Heart right ventricle (tissue), 16 donors: ENCODE results near the gene FHL5. TPM values are rescaled to one million over a fixed set of nuclear protein-coding genes. Genes with fewer than 3 reads are reported as not detected.

Source experiments
- ATAC-seq, 8 donors: fragments of 200-7000 bp; cut with Tn5 transposase; one replicate each; pipeline ENCODE4 v1.9.1; 2020; ENCODE audit warnings: mild to moderate bottlenecking in 8 of 8, moderate library complexity in 8 of 8, moderate number of reproducible peaks in 1 of 8
- DNase-seq, 2 donors: peaks; one replicate each; pipeline ENCODE4 v3.0.0-alpha.2; 2020
- H3K27ac ChIP-seq, 10 donors: fragments of 200-600 bp; sonication (generic) in 2 of 10; one replicate each; pipeline versions ENCODE4 v1.5.0 to v1.8.0; 2020 to 2022; ENCODE audit warnings: mild to moderate bottlenecking in 3 of 10
- H3K27me3 ChIP-seq, 7 donors: fragments of 200-600 bp; one replicate each; pipeline ENCODE4 v1.8.0; 2021 to 2022; ENCODE audit warnings: mild to moderate bottlenecking in 2 of 7
- H3K36me3 ChIP-seq, 9 donors: fragments of 200-600 bp; sonication (generic) in 1 of 9; one replicate each; pipeline versions ENCODE4 v1.5.0 to v1.8.0; 2020 to 2022; ENCODE audit warnings: mild to moderate bottlenecking in 2 of 9
- H3K4me1 ChIP-seq, 9 donors: fragments of 200-600 bp; sonication (generic) in 1 of 9; one replicate each; pipeline versions ENCODE4 v1.5.0 to v1.8.0; 2020 to 2022; ENCODE audit warnings: mild to moderate bottlenecking in 4 of 9
- H3K4me3 ChIP-seq, 10 donors: fragments of 200-600 bp; sonication (generic) in 2 of 10; one replicate each; pipeline versions ENCODE4 v1.5.0 to v1.8.0; 2020 to 2022; ENCODE audit warnings: mild to moderate bottlenecking in 7 of 10, moderate library complexity in 2 of 10
- H3K9me3 ChIP-seq, 11 donors: fragments of 200-600 bp in 10 of 11; sonication (generic) in 2 of 11; one replicate each; pipeline versions ENCODE4 v1.5.0 to v1.8.0; 2013 to 2022; ENCODE audit warnings: mild to moderate bottlenecking in 2 of 11, control low read depth in 1 of 11, moderate library complexity in 1 of 11
- WGBS, 2 donors: extraction: QIAGEN DNeasy Blood & Tissue Kit; methylation state at CpG; one replicate each; pipeline ENCODE4 v1.1.7; 2013; ENCODE audit warnings: inconsistent platforms in 1 of 2; 5-methylcytosine and 5-hydroxymethylcytosine counted together
- intact Hi-C, 10 donors: fragments of 100-400 bp; cut with DNase I; formaldehyde crosslinking; loops; one replicate each; pipeline versions ENCODE4 v1.11.1 to v1.14.2; 2022
- polyA plus RNA-seq, 2 donors: library from polyadenylated mRNA; stranded (reverse); fragments of 200-250 nt; gene quantifications; one replicate each; pipeline ENCODE4 v1.2.3, GENCODE V29; 2013
- total RNA-seq, 10 donors: library from RNA; stranded (reverse); fragmentation: NEBNext Ultra II Directional in 3 of 10; extraction: Animal tissue kit (Norgen Biotek cat#: 25700) in 3 of 10; gene quantifications; one replicate each; pipeline versions ENCODE4 v1.2.1 to v1.2.4, GENCODE V29; 2021 to 2023
- TF ChIP-seq, protein P1 (sequence below), 9 donors: fragments of 200-600 bp; sonication (generic) in 2 of 9; IDR thresholded peaks; one replicate each; pipeline versions ENCODE4 v1.5.0 to v1.8.0; 2021 to 2022; ENCODE audit warnings: antibody characterized with exemption in 9 of 9, mild to moderate bottlenecking in 5 of 9, moderate library complexity in 1 of 9
- donor health status: Arrhythmogenic right ventricular cardiomyopathy.
- donor health status: ischemic (EF 13 %, LVEDD 7.1; RV severe dilation, severe dysfunction).
- donor health status: healthy with polysubstance abuse.
- donor health status: DM: no; HTN: yes; CAD: no.
- donor health status: DM: no; HTN: no; CAD: no.
- donor health status: ischemic (EF 25% LVEDD 6.9; RV normal size, moderate dysfunction).
- donor health status: ischemic (EF 25% LVEDD 5.7; RV mildly dilated, moderate dysfunction).
- donor health status: healthy.
- donor health status: DM: yes; HTN: yes; CAD: no.
- donor health status: Ischemic cardiomyopathy.
- donor health status: ischemic (EF 35%, LVEDD 5.7; RV mildly dilated, moderate dysfunction).
- donor health status: nonischemic (EF 11% LVEDD 7.7; RV severe dilation, severe dysfunction).
- donor health status: DM: yes; HTN: yes; CAD: no.
- donor health status: PGD.
- donor health status: ischemic (EF 29% LVEDD 5.4; RV normal size, mild dysfunction).
- donor health status: nonischemic (EF 23%, LVEDD 6.1; RV moderate dilation, normal function).

FHL5 gene
- total and polyA plus RNA-seq, 12 donors: 1.2 to 11.8 (median 3.4) TPM

DNA sequence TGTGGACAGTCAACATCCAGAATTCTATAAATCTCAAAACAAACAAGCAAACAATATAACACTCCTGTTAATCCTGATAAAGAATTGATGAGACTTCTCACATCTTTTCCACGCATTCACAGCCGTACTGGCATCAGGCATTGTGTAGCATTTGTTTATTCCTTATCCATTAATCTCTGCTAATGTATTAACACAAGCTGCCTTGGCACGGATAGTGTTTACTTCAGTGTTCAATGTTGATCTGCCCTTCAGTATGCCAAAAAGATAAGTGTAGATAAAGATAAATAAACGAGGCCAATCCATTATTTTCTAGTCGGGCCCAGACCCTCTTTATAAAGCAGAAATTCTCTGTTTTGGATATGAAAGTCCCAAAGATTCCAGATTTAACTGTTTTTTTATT is 25.2 kb upstream of the FHL5 start:
- DNase-seq (no peak), ATAC-seq (no peak)
- no peak overlapping the region for H3K27ac ChIP-seq
- 80 to 84% methylated on average over 5 of the region's 5 CpGs for WGBS, 2 donors
- no peaks in the 10 kb centered on the region for H3K4me1 ChIP-seq
- H3K9me3 ChIP-seq: no peaks in the 10 kb centered on the region
- H3K27me3 ChIP-seq: no peaks in the 10 kb centered on the region
- intact Hi-C loops: loop anchor here in 1 of 10 donors (10.0 kb wide), 1 partner anchor 357 kb away; the partner anchor contains the start of gene NDUFAF4
- H3K36me3 ChIP-seq: peaks cover 0 to 100% (median 36%) of the 10 kb centered on the region in 9 donors
- H3K4me3 ChIP-seq: no peak overlapping the region
- TF ChIP-seq, protein P1, sequence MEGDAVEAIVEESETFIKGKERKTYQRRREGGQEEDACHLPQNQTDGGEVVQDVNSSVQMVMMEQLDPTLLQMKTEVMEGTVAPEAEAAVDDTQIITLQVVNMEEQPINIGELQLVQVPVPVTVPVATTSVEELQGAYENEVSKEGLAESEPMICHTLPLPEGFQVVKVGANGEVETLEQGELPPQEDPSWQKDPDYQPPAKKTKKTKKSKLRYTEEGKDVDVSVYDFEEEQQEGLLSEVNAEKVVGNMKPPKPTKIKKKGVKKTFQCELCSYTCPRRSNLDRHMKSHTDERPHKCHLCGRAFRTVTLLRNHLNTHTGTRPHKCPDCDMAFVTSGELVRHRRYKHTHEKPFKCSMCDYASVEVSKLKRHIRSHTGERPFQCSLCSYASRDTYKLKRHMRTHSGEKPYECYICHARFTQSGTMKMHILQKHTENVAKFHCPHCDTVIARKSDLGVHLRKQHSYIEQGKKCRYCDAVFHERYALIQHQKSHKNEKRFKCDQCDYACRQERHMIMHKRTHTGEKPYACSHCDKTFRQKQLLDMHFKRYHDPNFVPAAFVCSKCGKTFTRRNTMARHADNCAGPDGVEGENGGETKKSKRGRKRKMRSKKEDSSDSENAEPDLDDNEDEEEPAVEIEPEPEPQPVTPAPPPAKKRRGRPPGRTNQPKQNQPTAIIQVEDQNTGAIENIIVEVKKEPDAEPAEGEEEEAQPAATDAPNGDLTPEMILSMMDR (IDR thresholded peaks at IDR 0.05): no peak

DNA sequence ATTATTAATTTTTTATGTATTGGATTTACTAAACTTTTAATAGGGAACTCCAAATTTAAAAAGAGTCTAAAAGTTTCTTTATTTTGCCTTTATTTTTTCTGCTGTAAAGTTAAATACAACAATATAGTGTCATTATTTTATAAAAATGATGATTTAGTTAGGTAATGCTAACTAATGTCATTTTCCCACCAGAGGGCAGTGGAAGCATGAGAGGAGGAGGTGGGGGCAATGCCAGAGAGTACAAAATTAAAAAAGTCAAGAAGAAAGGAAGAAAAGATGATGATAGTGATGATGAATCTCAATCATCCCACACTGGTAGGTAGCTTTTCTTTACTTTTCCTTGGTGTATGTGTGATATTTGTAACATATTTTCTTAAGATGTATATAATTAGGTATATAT is 20.2 kb upstream of the FHL5 start:
- TF ChIP-seq, protein P1 (IDR thresholded peaks at IDR 0.05): peak in 8 of 9 donors; percentile 8 to 55 (median 33)
- intact Hi-C loops: loop anchor here in 2 of 10 donors (5.0 to 10.0 kb wide), 3 partner anchors 220 to 512 kb away; no protein-coding TSS in a partner anchor
- Histone ChIP-seq H3K4me3 (no peak overlapping the region), H3K9me3 (no peaks in the 10 kb centered on the region), H3K36me3 (peaks cover 0 to 100% (median 33%) of the 10 kb centered on the region in 9 donors), H3K27ac (no peak overlapping the region), H3K27me3 (no peaks in the 10 kb centered on the region), H3K4me1 (no peaks in the 10 kb centered on the region)
- no peak for DNase-seq
- ATAC-seq: no peak

DNA sequence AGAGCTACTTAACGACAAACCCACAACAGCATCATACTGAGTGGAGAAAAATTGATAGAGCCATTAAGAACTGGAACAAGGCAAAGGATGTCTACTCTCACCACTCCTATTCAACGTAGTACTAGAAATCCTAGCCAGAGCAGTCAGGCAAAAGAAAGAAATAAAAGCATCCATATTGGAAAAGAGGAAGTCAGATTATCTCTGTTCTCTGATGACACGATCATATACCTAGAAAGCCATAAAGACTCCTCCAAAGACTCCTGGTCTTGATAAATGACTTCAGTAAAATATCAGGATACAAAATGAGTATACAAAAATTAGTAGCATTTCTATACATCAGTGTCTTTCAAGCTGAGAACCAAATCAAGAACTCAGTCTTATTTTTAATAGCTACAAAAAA is 17.0 kb upstream of the FHL5 start:
- intact Hi-C loops: loop anchor here in 1 of 10 donors (10.0 kb wide), 2 partner anchors 219 to 509 kb away; no protein-coding TSS in a partner anchor

DNA sequence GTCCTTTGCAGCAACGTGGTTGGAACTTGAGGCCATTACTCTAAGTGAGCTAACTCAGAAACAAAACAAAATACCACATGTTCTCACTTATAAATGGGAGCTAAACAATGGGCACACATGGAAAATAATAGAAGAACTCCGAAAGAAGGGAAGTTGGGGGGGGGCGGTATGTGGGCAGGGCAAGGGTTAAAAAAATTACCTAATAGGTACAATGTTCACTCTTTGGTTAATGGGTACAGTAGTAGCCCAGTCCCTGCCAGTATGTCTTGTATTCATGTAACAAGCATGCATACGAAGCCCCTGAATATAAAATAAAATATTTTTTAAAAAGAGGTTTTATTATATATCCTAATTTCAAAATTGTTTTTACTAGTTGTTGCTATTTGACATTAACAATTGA is 15.3 kb upstream of the FHL5 start:
- WGBS, 2 donors: 90 to 91% methylated on average over 4 of the region's 4 CpGs
- H3K27ac ChIP-seq: no peak overlapping the region
- TF ChIP-seq, protein P1 (IDR thresholded peaks at IDR 0.05): no peak
- peaks cover 0 to 100% (median 45%) of the 10 kb centered on the region in 9 donors for H3K36me3 ChIP-seq
- H3K27me3 ChIP-seq: no peaks in the 10 kb centered on the region
- ATAC-seq (no peak), DNase-seq (no peak)
- intact Hi-C loops: loop anchor here in 1 of 10 donors (10.0 kb wide), 2 partner anchors 217 to 507 kb away; no protein-coding TSS in a partner anchor
- H3K4me1 ChIP-seq: no peaks in the 10 kb centered on the region
- no peak overlapping the region for H3K4me3 ChIP-seq
- H3K9me3 ChIP-seq: no peaks in the 10 kb centered on the region

More for the DNA sequence above, 17.0 kb upstream of the FHL5 start:
- Histone ChIP-seq H3K36me3 (peaks cover 0 to 100% (median 34%) of the 10 kb centered on the region in 9 donors), H3K4me3 (no peak overlapping the region), H3K9me3 (no peaks in the 10 kb centered on the region), H3K27ac (no peak overlapping the region), H3K27me3 (no peaks in the 10 kb centered on the region), H3K4me1 (no peaks in the 10 kb centered on the region)
- no peak for ATAC-seq
- no peak for DNase-seq
- TF ChIP-seq, protein P1 (IDR thresholded peaks at IDR 0.05): no peak
- WGBS, 2 donors: 96 to 97% methylated on average over 3 of the region's 3 CpGs
